NK-92 (cell line): ENCODE results near the gene STARD3.
A peak's percentile ranks its signal among the peaks of the same experiment; 100 is the strongest.
"Not testable (repeated sequence)": the region's sequence is repeated elsewhere in the genome, so short reads cannot be mapped to it uniquely, and the experiment has no call there.

Experiments
- DNase-seq: peaks from one replicate; lab custom pipeline; 2025; ENCODE audit not compliant: unreplicated experiment; lab: John Stamatoyannopoulos, UW

STARD3 gene

GRCh38 chr17:39636927-39637736, at the start of gene STARD3:
Gene STARD3, plus strand, starts transcription at chr17:39637144. Its CDS starts 16,388 bp downstream, at chr17:39653532.
- peak; percentile 39 for DNase-seq

- not testable (repeated sequence) for DNase-seq
These were observed 46.8 kb upstream of the STARD3 start for GRCh38 chr17:39590180-39590579.

GRCh38 chr17:39591958-39592954, 44.7 kb upstream of the STARD3 start:
- DNase-seq = no peak

GRCh38 chr17:39593371-39593770, 43.6 kb upstream of the STARD3 start:
- DNase-seq = no peak

- no peak for DNase-seq
These were observed 41.6 kb upstream of the STARD3 start for GRCh38 chr17:39595294-39595693.

- DNase-seq = no peak
These were observed 40.9 kb upstream of the STARD3 start for GRCh38 chr17:39595928-39596510.

GRCh38 chr17:39596543-39597267, 40.2 kb upstream of the STARD3 start:
- DNase-seq = no peak

GRCh38 chr17:39597372-39598046, 39.4 kb upstream of the STARD3 start:
- DNase-seq = no peak

GRCh38 chr17:39598047-39598481, 38.9 kb upstream of the STARD3 start:
- no peak for DNase-seq

GRCh38 chr17:39598630-39599003, 38.3 kb upstream of the STARD3 start:
- no peak for DNase-seq

GRCh38 chr17:39599004-39599664, 37.8 kb upstream of the STARD3 start:
- DNase-seq = no peak

- DNase-seq = no peak
These were observed 37.2 kb upstream of the STARD3 start for GRCh38 chr17:39599665-39600231.

- DNase-seq = no peak
These were observed 36.5 kb upstream of the STARD3 start for GRCh38 chr17:39600288-39600996.

GRCh38 chr17:39600997-39601597, 35.8 kb upstream of the STARD3 start:
- DNase-seq = no peak

GRCh38 chr17:39601758-39602532, 35.0 kb upstream of the STARD3 start:
- DNase-seq = no peak

- no peak for DNase-seq
These were observed 34.2 kb upstream of the STARD3 start for GRCh38 chr17:39602533-39603303.
